Neural progenitor cell (in vitro differentiated cells): ENCODE data around the gene ITGAD.

Experiments used
- CTCF ChIP-seq: fragments of 200-600 bp; sonication (generic); IDR thresholded peaks from 2 replicates; pipeline ENCODE4 v1.5.1; 2017; ENCODE audit warnings: antibody characterized with exemption, mild to moderate bottlenecking
- EZH2phosphoT487 ChIP-seq: fragments of 200-600 bp; sonication (generic); IDR thresholded peaks from 2 replicates; pipeline ENCODE4 v1.6.1; 2017; ENCODE audit warnings: antibody characterized with exemption

GRCh38 chr16:31397701-31398100 is 4.6 kb downstream of the ITGAD start:
- TF ChIP-seq CTCF (no peak), EZH2phosphoT487 (no peak)
